Hematopoietic multipotent progenitor cell treated with erythropoietin and hydrocortisone succinate and interleukin-3 and kit ligand, for 17 days (in vitro differentiated cells): Measurements from ENCODE around the gene L3MBTL3.

Experiments
- DNase-seq: peaks from one replicate; pipeline ENCODE4 v3.0.0-alpha.2; 2015; ENCODE audit warnings: low spot score

L3MBTL3 gene

DNA sequence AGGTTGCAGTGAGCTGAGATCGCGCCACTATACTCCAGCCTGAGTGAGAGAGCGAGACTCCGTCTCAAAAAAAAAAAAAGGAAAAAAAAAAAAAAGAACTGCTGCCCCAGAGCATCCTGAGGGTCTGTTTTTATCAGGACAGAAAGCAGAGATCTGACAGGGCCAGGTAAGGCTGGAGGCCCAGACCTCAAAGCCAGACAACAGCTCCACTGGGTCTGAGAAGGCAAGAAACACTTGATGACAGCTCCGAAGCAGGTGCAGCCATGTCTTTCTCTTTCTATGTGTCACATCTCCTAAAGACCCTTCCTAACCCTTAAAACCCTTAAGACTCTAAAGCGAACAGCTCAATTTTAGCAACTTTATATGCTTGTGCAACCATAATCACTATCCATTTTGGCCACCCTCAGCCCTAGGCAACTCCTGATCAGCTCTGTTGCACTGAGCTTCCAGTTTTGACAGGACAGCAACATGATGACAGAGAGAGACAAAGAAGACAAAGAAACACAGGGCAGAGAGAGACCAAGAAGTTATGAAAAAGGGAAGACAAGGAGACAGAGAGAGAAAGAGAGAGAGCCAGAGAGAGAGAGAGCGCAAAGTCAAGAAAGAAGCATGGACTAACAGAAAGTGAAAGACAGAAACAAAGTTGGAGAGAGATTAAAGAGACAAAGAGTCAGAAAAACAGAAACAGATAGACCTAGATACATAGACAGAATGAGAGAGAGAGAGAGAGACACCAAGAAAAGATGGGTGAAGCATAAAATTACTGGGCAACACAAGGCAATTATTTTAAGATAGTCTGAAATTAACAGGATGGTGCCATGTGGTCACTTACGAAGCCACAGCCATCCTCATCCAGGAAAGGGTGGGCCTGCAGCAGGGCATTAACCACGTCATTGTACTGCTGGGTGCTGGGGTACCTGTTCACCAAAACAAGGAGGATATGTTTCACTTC lies 165.2 kb downstream of the L3MBTL3 start:
- no peak for DNase-seq

DNA sequence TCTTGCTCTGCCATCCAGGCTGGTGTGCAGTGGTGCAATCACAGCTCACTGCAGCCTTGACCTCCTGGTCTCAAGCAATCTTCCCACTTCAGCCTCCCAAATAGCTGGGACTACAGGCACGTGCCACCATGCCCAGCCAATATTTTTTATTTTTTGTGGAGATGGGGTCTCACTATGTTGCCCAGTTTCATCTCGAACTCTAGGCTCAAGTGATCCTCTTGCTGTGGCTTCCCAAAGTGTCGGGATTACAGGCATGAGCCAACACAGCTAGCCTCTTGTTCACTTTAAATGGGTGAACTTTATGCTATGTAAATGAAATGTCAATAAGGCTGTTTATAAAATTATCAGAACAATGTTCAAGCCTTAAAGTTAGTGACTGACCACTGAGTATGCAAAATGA lies 167.3 kb downstream of the L3MBTL3 start:
- no peak for DNase-seq

DNA sequence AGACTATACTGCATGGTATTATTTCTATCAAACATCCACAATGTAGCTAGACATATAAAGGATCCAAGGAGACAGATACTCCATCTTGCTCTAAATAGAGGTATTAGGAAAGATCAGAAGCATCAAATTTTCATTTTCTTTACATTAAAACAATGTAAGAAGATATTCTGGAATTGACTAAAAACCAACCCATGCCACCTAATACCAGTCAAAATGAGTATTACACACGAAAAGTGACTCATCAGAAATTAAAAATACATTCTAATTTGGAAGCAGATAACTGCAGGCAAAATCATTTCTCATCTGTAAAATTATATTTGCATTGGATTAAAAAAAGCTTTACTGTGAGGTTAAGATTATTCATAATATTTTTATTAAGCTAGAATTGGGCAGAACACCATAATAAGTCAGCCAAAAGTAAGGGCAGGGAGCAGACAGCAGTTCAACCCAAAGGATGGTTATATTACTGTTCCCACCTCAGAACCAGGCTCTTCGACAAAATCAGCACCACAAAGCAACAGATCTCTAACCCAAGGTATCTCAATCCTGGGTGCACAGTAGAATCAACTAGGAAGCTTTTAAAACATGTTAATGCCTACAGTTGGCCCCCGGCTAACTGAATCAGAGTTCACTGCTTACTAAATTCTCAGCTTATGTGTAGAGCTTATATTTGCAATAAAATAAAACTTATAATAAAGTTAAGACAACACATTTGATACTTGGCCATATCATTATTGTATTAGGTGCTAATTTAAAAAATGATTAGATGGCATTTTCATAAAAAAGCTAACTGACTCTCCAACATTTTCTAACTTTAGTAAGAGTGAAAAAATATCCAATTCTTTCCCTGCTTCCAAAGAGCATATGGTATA lies 169.2 kb downstream of the L3MBTL3 start:
- DNase-seq, result no peak

DNA sequence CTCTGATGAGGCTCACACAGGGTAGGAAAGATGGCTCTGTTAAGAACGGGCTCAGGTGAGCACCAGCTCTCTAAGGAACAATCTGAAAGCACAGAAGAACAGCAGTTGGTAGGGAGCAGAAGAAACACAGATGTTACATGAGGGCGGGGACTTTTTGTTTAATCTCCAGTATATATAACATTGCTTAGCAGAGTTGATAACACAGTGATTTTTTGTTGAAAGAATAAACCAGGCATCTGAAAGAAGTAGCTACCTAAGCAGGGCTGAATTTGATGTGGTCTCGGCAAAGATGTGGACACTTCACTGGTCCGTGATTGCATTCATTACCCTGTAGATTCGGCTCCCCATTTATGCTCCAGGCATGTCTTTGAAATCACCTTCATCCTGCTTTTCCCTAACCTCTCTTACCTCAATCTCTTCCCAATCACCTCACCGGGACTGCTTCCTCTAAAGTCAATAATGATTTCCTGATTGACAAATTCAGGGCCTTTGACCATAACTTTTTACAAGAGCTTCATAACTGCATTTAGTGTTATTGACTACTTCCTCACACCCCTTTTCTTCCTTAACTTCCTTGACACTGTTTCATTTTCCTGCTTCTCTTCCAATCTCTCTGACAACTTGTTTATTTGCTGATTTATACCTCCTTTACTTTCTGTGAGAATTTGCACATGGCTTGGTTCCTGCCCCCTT lies 170.0 kb downstream of the L3MBTL3 start:
- no peak for DNase-seq

DNA sequence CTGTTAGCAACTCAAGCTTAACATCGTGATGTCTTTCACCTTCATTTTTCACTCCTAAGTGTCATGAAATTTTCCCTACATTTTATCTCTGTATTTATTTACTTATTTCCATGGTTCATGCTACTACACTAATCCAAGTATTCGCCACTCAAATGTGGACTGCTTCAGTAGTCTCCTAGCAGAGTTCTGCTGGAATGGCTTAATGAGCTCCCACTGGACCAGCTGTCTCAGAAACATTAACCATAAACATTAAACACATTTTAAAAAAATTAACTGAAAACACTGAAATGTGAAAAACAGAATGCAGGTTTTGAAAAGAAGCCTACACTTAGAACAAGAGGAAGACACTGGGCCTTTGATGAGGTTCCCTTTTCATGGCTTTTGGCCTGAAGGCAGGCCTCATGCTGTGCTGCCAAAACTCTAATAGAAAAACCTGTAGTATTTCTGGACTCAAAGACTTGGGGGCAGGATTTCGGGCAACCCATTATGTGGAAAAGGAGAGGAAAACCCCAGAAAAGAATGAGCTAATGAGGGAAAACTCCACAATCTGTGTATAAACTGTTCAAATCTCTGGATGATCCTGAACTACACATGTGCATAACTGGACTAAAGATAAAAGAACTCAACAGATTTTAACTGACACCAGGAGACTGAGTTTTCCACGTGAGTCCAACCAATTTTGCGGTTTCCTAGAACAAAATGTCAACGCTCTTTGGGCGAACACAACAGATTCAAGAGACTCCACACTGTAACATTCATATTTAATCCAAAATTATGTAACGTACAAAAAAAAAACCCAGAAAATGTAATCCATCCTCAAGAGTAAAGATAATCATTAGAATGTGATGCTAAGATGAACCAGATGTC lies 171.4 kb downstream of the L3MBTL3 start:
- DNase-seq, result no peak
